ENCODE results near the gene DNAH14.
"Not testable (repeated sequence)": the region's sequence is repeated elsewhere in the genome, so short reads cannot be mapped to it uniquely, and the experiment has no call there.

DNAH14 gene

GRCh38 chr1:224922404-224923164, 6.9 kb upstream of the DNAH14 start:
- no peak for DNase-seq (ENCODE audit: low read depth)

DNA sequence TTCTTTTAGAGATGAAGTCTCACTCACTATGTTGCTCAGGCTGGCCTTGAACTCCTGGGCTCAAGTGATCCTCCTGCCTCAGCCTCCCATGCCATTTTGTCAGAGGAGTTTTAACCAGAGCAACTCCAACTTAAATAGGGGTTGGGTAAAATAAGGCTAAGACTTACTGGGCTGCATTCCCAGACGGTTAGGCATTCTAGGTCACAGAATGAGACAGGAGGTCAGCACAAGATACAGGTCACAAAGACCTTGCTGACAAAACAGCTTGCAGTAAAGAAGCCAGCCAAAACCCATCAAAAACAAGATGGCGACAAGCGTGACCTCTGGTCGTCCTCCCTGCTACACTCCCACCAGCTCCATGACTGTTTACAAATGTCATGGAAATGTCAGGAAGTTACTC, 5.7 kb upstream of the DNAH14 start:
- no peak for DNase-seq (ENCODE audit: low read depth)

DNA sequence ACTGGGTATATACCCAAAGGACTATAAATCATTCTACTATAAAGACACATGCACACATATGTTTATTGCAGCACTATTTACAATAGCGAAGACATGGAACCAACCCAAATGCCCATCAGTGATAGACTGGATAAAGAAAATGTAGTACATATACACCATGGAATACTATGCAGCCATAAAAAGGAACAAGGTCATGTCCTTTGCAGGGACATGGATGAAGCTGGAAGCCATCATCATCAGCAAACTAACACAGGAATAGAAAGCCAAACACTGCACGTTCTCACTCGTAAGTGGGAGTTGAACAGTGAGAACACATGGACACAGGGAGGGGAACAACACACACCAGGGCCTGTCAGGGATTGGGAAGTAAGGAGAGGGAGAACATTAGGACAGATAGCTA, 1.8 kb upstream of the DNAH14 start:
- not testable (repeated sequence) for DNase-seq (ENCODE audit: low read depth)

DNA sequence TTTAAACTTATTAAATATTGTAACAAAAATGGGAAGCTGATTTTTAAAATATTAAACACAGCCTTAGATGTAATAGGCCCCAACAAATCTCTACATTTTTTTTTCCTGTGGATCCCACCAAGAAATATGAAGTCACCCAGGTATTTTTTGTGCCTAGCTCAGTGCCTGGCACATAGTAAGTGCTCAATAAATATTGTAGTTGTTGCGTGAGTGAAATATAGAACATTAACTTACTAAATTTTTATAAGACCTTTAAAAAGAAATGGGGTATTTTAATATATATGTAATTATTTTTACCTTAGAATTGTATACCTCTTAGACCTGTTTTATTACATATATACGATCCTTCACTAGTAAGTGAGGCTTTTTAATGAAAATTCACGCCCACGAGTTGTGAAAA, 569 bp upstream of the DNAH14 start:
- DNase-seq (ENCODE audit: low read depth): no peak

DNA sequence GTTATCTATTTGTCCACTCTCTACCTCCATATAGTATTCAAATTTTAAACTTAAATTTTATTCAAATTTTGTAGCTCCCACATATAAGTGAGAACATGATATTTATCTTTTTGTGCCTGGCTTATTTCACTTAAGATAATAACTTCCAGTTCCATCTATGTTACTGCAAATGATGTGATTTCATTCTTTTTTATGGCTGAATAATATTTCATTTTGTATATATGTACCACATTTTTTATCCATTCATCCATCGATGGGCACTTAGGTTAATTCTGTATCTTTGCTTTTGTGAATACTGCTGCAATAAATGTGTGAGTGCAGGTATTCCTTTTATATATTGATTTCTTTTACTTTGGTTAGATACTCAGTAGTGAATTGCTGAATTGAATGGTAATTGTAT, 2.1 kb downstream of the DNAH14 start:
- DNase-seq (ENCODE audit: low read depth): no peak

- no peak for DNase-seq (ENCODE audit: low read depth)
Observed at GRCh38 chr1:224932607-224933249, 3.3 kb downstream of the DNAH14 start.

- no peak for DNase-seq (ENCODE audit: low read depth)
Observed at GRCh38 chr1:224933584-224933983, 4.1 kb downstream of the DNAH14 start.

DNA sequence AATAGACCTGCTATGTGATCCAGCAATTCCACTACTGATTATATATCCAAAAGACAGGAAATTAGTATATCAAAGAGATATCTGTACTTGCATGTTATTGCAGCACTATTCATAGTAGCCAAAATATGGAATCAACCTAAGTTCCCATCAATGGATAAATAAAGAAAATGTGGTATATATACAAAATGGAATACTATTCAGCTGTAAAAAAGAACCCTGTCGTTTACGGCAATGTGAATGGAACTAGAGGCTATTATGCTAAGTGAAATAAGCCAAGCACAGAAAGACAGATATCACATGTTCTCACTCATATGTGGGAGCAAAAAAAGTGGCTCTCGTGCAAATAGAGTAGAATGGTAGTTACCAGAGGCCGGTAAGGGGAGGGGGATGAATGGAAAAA, 9.2 kb downstream of the DNAH14 start:
- DNase-seq (ENCODE audit: low read depth): no peak

DNA sequence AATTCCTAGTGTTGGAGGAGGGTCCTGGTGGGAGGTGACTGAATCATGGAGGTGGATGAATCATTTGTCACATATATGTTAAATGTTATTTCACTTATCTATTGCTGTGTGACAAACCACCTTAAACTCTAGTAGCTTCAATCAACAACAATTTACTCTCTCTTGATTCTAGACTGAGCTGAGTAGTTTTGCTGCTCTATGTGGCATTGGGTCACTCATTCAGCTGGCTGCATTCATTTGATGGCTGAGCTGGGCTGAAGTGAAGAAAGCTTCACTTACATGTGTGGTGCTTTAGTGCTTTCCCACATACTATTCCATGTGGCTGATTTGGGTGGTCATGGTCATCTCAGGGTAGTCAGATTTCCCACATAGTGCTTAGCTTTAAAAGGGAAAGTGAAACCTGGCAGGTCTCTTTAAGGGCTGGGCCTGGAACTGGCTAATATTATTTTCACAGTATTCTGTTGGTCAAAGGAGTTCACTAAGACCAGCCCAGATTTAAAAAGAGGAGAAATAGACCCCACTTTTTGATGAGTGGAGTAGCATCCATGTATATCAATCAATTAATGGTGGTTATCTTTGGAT, 10.5 kb downstream of the DNAH14 start:
- no peak for DNase-seq (ENCODE audit: low read depth)

DNA sequence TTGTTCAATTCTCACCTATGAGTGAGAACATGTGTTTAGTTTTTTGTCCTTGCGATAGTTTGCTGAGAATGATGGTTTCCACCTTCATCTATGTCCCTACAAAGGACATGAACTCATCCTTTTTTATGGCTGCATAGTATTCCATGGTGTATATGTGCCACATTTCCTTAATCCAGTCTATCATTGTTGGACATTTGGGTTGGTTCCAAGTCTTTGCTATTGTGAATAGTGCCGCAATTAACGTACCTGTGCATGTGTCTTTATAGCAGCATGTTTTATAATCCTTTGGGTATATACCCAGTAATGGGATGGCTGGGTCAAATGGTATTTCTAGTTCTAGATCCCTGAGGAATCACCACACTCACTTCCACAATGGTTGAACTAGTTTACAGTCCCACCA, 11.3 kb downstream of the DNAH14 start:
- DNase-seq (ENCODE audit: low read depth): not testable (repeated sequence)

GRCh38 chr1:224945651-224946348, 16.3 kb downstream of the DNAH14 start:
- not testable (repeated sequence) for DNase-seq (ENCODE audit: low read depth)

- DNase-seq (ENCODE audit: low read depth): not testable (repeated sequence)
Observed at GRCh38 chr1:224946349-224946691, 16.8 kb downstream of the DNAH14 start.

GRCh38 chr1:224957696-224958095, 28.2 kb downstream of the DNAH14 start:
- DNase-seq (ENCODE audit: low read depth): no peak

DNA sequence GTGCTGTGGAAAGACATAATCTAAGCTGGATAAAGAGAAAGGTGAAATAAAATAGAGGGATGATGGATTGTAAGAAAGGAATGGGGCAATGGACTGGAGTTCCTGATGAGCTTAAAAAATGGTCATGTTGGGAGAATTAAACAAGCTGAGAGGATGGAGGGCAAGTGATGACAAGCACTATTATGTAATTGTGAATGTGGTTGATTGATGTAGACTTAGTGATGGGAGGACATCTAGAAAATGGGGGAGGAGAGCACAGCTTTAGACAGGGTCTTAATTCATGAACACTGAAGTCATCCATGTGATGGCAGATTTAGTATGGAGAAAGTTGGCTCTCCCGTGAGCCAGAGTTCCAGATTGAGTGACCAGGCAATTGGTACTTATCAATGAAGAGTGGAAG, 29.0 kb downstream of the DNAH14 start:
- no peak for DNase-seq (ENCODE audit: low read depth)

DNA sequence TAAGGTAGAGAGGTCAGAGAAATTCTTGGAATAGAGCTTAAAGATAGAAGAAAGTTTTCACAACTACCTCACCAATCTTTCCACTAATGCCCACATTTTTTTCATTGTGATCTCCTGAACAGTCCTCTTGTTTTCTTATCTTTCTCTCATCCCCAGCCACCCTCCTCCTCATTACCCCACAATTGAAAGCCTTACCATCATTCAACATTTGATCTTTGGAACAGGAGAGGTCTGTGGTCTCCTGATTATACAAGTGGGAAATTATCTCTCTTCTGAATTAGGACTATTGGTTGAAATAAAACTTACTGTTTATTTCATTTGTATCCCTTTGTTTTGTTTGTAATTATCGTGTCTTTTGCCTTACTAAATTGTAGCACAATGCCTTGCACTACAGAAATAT, 29.6 kb downstream of the DNAH14 start:
- DNase-seq (ENCODE audit: low read depth): no peak

- no peak for DNase-seq (ENCODE audit: low read depth)
Observed at GRCh38 chr1:224959656-224960055, 30.2 kb downstream of the DNAH14 start.

DNA sequence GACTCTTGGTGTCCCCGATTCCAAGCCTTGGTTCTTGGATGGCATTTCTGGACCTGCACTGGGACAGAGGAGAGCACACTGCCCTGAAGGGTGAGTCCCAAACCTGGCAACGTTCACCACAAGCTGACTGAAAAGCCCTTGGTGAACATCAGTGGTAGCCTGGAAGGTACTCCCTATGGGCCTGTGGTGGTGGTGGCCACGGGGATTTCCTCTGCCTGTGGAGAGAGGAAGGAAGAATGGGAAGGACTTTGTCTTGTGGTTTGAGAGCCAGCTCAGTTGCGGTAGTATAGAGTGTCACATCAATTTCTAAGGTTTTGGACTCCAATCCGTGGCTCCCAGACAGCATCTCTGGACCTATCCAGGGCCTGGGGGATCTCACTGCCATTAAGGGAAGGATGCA, 50.7 kb downstream of the DNAH14 start:
- DNase-seq (ENCODE audit: low read depth): no peak

- not testable (repeated sequence) for DNase-seq (ENCODE audit: low read depth)
Observed at GRCh38 chr1:224981922-224982354, 52.5 kb downstream of the DNAH14 start.

GRCh38 chr1:224988042-224988441, 58.6 kb downstream of the DNAH14 start:
- no peak for DNase-seq (ENCODE audit: low read depth)

DNA sequence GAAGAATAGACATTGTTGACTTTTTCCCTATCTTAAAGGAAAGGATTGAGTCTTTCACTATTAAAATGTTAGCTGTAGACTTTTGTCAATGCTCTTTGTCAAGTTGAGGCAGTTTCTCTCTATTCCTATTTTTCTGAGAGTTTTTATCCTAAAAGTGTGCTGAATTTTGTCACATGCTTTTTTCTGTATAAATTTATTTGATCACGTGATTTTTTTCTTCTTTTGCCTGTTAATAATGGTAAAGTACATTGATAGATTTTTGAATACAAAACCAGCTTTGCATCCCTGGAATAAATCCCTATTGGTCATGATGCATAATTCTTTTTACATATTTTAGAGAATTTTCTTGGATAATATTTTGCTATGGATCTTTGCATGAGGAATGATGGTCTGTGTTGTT, 60.1 kb downstream of the DNAH14 start:
- DNase-seq (ENCODE audit: low read depth): no peak

- DNase-seq (ENCODE audit: low read depth): not testable (repeated sequence)
Observed at GRCh38 chr1:224991550-224991949, 62.1 kb downstream of the DNAH14 start.

- DNase-seq (ENCODE audit: low read depth): no peak
Observed at GRCh38 chr1:224995602-224996001, 66.1 kb downstream of the DNAH14 start.

GRCh38 chr1:224996266-224996665, 66.8 kb downstream of the DNAH14 start:
- no peak for DNase-seq (ENCODE audit: low read depth)
